ENCODE results near the gene ASB7.

GRCh38 chr15:100613208-100613607 lies 10.8 kb downstream of the ASB7 start:
- TF ChIP-seq POLR2AphosphoS5 (IDR thresholded peaks at IDR 0.05; ENCODE audit: low read depth, low read length) (no peak), REST (IDR thresholded peaks at IDR 0.05; ENCODE audit: insufficient read depth in 1 of 2, low read depth in 2 of 2, low read length in 2 of 2) (no peak)
